ENCODE measurements around the gene FRMD8. TPM values are rescaled to one million over a fixed set of nuclear protein-coding genes. Genes with fewer than 3 reads are reported as not detected.

FRMD8 gene
- total RNA-seq, 1 donor from 2014 or later = 14.4 TPM

DNA sequence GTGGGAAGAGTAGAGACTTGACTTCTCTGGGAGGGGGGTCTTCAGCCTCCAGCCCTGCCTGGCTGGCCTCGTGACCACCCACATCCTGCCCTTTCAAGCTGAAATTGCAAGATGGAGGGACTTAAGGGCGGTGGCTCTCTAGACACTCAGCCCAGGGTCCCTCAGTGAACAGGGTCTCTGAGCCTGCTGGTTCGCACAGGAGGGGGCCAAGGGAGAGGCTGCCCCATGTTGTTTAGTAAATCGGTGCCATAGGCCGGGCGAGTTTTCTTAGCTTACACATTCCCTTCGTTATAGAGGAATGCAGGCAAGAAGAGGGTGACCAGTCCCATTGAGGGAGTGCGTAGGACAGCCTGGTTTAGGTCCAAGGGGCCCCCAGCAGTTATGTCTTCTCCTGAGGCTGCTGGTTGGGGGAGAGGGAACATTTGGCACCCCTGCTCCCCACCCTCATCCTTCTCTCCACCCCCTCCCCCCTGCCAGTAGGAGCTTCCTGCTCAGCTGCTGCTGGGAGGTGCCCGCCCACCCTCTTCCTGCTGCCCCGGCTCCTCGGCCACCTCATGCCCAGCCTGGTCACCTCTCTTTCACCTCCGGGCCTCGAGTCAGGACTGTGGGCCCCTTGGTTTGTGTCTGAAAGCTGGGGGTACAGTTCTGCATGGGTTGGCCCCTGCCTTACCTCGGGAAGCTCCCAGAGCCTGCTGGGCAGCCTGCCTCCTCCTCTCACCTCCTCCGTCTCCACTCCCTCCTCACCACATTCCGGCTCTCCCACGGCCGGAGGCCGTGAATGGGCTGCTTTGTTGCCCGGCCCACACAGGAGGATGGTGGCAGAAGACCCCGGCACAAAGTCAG, 3.9 kb downstream of the FRMD8 start:
- DNase-seq (ENCODE audit: low spot score) = no peak
- intact Hi-C loops (cut with DNase I) = loop anchor here (2.0 kb wide), 1 partner anchor 24 kb away; no protein-coding TSS in a partner anchor

GRCh38 chr11:65390996-65391395, 4.6 kb downstream of the FRMD8 start:
- no peak for DNase-seq (ENCODE audit: low spot score)
- intact Hi-C loops (cut with DNase I) = loop anchor here (2.0 kb wide), 1 partner anchor 24 kb away; no protein-coding TSS in a partner anchor

DNA sequence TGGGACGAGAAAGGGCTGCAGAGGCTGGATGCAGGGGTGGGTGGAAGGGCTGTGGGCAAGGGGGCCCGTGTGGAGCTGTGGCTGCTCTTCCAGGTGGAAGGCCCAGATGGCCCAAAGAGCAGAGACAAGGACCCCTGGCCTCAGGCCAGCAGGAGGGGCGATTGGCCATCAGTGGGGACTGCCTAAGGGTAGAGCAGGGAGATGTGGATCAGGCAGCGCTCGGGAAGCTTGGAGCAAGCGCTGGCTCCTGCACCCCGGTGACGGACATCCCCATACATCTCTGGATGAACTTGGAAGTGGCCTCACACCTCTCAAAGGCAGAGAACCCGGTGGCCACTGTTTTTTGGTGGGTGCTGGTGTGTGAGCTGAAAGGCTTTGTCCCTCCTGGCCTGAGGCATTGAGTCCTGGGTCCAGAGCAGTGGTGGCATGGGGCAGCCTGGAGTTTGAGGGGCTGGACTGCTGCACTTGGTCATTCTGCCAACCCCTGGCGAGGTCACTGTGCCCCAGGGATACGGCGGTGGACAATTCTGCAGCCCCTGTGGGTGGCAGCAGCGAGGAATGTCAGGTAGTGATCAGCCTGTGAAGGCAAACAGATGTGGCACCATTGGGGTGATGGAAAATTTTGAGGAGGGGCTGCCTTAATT, 5.9 kb downstream of the FRMD8 start:
- no peak for DNase-seq (ENCODE audit: low spot score)
- intact Hi-C loops (cut with DNase I) = no loop called here

DNA sequence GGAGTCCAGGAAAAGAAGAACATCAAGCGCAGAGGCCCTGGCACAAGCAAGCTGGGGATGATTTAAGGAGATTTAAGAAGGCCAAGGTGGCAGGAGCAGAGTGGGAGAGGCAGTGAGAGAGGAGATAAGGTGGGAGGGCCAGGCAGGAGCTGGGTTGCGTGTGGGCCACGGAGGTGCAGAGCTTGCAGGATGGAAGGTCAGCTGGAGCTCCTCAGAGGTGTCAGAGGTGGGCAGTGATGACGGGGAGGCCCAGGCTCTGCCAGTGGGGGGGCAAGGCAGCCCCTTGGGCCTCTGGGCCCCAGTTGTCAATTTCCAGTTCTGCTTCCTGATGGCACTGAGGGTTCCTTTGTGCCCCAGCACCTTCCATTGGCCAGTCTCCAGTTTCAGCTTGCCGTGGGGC, 6.5 kb downstream of the FRMD8 start:
- intact Hi-C loops (cut with DNase I) = no loop called here
- no peak for DNase-seq (ENCODE audit: low spot score)

- intact Hi-C loops (cut with DNase I) = no loop called here
- no peak for DNase-seq (ENCODE audit: low spot score)
Observed at GRCh38 chr11:65393513-65394079, 7.2 kb downstream of the FRMD8 start.

- intact Hi-C loops (cut with DNase I) = no loop called here
- DNase-seq (ENCODE audit: low spot score) = no peak
Observed at GRCh38 chr11:65394125-65394536, 7.7 kb downstream of the FRMD8 start.

GRCh38 chr11:65395961-65396530, 9.6 kb downstream of the FRMD8 start:
- DNase-seq (ENCODE audit: low spot score) = no peak
- intact Hi-C loops (cut with DNase I) = no loop called here

DNA sequence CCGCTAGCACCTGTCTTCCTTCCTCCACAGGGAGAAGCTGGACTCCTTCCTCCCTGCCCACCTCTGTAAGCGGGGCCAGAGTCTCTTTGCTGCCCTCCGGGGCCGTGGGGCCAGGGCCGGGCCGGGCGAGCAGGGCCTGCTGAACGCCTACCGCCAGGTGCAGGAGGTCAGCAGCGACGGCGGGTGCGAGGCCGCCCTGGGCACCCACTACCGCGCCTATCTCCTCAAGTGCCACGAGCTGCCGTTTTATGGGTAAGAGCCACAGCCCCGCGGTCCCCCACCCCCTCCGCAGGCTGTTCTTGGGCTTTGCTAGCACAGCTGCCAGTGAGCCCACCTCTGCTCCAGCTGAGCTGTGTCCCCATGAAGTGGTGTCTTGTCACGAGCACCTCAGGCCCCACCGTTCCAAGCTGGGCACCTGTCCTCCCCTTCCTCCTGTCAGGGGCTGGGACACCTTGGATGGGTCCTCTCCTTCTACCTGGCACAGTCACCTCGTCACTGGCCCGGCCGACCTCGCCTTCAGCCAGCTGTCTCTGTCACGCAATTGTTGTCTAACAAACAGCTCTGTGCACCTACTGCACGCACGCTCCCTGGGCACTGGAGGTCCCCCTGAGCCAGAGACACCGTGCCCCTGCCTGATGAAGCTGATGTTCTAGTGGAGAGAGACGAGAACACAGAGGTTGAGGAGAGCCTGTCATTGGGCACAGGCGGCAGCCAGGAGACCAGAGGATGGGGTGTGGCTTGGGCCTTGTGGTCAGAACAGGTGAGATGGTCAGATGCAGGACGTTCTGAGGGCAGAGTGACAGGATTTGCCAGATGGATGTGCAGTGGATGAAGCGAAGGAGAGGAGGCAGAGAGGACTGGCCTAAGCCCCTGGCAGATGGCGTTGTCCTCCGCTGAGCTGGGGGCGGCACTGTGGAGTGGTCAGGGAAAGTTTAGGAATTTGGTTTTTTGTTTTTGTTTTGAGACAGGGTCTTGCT, 10.6 kb downstream of the FRMD8 start:
- no peak for DNase-seq (ENCODE audit: low spot score)
- intact Hi-C loops (cut with DNase I) = no loop called here

- intact Hi-C loops (cut with DNase I) = no loop called here
- no peak for DNase-seq (ENCODE audit: low spot score)
Observed at GRCh38 chr11:65398362-65398910, 12.0 kb downstream of the FRMD8 start.

GRCh38 chr11:65399249-65399648, 12.8 kb downstream of the FRMD8 start:
- intact Hi-C loops (cut with DNase I) = no loop called here
- no peak for DNase-seq (ENCODE audit: low spot score)

DNA sequence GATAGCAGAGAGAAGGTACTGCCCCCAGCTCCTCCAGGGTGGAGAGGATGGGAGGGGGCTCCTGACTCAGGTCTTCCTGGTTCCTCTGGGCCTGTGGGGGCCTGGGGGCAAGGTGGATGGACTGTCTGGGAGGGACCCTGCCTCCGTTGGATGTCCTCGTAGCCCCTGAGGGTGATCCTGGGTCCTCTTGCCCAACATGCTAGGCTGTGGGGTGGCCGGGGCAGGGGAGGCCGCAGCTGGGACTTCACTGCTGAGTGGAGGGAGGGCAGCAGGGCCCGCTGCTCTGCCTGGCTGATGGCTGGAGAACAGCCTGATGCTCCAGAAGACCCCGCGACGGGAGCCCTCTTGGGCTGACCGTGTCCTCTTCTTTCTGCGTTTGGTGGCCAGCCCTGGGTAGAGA, 13.4 kb downstream of the FRMD8 start:
- DNase-seq (ENCODE audit: low spot score) = no peak
- intact Hi-C loops (cut with DNase I) = no loop called here

DNA sequence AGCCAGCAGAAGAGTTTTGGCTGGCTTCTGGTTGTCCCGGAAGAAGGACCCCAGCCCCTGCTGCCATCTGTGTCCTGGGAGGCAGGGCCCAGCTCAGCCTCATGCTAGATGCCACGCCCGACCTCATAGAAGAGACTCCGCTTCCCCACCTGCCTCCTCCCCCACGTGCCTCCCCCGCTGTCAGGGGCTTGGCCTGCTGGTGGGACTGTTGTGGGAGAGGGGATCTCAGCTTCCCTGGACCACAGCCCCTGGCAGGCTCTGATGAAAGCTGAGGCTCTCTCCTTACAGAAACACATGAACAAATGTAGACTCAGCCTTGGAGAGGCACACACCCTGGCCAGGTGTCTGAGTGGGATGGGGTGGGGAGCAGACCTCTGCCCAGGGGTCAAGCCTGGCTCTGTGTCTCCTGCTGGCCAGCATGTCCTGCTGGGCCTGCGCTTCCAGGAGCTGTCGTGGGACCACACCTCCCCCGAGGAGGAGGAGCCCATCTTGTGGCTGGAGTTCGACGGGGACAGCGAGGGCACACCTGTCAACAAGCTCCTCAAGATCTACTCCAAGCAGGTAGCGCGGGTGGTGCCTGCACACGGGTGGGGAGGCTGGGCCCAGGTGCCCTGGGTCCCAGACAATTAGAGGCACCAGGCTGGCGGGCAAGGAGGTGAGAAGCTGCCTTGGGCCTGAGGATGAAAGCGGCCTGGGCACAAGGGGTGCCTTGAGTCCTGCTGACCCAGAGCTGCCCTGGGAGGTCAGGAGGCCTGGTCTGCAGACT, 14.1 kb downstream of the FRMD8 start:
- intact Hi-C loops (cut with DNase I) = no loop called here
- no peak for DNase-seq (ENCODE audit: low spot score)

- DNase-seq (ENCODE audit: low spot score) = no peak
- intact Hi-C loops (cut with DNase I) = no loop called here
Observed at GRCh38 chr11:65401073-65401802, 14.8 kb downstream of the FRMD8 start.

DNA sequence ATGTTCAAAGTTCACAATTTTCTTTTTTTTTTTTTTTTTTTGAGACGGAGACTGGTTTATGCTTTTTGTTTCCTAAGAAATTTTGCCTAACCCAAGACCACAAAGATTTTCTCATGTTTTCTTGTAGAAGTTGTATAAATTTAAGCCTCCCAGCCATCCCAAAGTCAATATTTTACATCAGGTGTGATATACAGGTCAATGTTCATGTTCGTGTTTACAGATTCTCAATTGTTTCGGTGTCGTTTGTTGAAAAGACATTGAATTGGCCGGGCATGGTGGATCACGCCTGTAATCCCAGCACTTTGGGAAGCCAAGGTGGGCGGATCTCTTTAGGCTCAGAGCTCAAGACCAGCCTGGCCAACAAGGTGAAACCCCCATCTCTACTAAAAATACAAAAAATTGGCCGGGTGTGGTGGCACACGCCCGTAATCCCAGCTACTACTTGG, 15.4 kb downstream of the FRMD8 start:
- DNase-seq (ENCODE audit: low spot score) = no peak
- intact Hi-C loops (cut with DNase I) = no loop called here

GRCh38 chr11:65402790-65403189, 16.4 kb downstream of the FRMD8 start:
- intact Hi-C loops (cut with DNase I) = no loop called here
- DNase-seq (ENCODE audit: low spot score) = no peak

DNA sequence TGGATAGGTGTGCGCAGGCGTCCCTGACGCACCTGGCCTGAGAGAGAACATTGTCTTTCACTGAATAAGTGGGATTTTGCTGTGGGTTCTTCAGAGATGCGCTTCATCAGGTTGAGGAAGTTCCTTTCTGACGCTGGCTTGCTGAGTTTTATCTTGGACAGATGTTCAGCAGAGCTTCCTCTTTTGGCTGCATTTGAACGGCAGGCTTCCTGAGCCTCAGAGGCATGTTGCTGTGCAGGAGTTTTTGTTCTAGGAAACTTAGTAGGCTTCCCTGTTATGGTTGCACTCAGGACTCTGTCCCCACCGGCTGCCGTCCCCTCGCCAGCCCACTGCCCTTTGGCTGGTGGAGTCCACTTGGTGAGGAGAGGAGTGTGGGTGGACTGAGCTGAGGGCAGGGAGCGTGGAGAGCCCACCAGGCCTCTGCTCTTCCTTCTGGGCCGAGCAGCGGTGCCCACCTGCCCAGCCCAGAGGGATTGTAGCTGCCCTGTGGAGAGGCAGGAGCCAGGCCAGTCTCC, 17.2 kb downstream of the FRMD8 start:
- intact Hi-C loops (cut with DNase I) = no loop called here

GRCh38 chr11:65404210-65404609, 17.8 kb downstream of the FRMD8 start:
- DNase-seq (ENCODE audit: low spot score) = no peak
- intact Hi-C loops (cut with DNase I) = no loop called here

More for the DNA sequence above, 17.2 kb downstream of the FRMD8 start:
- DNase-seq (ENCODE audit: low spot score) = no peak

Data from cardiac septum (tissue), 1 donor.